Ramos (cell line): ENCODE measurements around the gene CADPS.

Experiments
- in situ Hi-C: fragments of 300-500 bp; cut with MboI; formaldehyde crosslinking; loops from one replicate; pipeline ENCODE4 v1.14.3; 2022; ENCODE audit warnings: low sequenced_read_pairs; ENCODE audit not compliant: unreplicated experiment

The CADPS gene

DNA sequence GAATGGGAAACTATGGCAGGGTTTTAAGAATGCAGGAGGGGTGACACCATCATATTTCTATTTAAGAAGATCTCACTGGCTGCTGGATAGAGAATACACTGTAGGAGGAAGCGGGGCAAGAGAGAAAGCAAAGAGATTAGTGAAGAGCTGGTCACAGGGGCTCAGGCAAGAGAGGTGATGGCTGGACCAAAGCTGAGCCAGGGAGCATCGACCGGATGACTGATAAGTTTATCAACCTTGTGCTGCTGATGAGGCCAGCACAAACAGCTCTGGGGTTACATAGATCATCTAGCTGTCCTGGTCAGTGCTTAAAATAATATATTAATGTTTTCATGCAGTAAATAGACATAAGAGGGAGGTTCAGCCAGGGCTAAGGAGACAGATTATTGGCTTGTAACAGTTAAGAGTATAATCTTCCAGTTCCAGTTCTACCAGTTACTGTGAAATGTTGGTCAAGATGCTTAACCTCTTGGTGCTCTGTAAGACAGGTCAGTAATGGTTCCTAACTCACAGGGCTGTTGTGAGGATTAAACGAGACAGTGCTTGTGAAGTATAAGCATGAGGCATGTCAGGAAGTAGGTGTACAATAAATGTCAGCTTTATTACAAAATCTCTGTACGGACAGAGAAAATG lies 300.8 kb downstream of the CADPS start:
- in situ Hi-C loops: no loop called here

DNA sequence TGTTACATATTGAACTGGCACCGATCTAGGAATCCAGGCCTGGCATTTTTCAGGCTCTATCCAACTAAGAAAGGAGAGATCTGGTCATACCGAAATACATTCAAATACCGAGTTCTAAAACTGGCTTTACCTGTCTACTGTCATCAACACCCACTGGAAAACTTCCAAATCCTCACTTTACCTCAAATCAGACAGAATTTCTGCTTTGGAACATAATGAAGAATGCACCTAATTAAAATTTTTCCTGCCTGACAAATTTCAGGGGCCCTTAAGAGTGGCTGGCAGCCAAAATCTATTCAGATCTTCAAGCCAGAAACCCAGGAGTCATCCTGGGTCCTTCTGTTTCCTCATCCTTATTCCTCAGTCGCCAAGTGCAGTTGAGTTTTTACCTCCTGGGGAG lies 303.3 kb downstream of the CADPS start:
- in situ Hi-C loops: no loop called here

DNA sequence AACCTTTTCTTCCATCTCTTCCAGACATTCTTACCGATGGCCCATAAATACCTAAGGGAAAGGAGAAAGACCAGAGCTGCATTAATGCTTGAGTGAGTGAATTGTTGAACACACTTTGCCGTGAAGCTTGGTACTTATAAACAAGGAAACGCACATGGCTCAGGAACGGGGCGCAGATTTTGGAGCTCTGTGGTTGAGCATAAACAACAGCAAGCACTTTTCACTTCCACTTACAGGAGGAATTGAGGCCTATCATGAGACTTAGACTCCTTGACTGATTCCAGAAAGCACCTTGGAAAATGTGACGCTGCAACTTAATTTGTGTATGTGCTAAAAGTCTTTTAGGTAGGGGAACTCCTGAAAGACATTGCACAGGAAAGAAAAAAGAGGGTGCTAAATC lies 304.3 kb downstream of the CADPS start:
- in situ Hi-C loops: no loop called here

DNA sequence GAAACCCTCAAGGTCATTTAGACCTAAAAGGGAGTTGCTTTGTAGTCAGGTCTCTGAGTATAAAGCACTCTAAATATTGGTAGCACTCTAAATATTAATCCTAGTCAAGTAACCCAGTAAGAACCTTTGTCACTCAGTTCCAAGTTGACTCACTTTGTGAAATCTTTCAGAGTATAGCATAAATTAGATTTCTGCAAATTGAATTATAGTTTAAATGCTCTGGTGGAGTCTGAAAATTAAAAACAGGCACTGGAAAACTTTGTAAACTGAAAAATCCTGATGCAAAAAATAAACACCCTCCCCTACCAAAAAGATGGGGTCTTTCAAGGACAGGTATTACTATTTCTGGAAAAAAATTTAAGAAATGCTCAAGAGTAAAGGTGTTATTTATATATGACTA lies 305.6 kb downstream of the CADPS start:
- in situ Hi-C loops: no loop called here

DNA sequence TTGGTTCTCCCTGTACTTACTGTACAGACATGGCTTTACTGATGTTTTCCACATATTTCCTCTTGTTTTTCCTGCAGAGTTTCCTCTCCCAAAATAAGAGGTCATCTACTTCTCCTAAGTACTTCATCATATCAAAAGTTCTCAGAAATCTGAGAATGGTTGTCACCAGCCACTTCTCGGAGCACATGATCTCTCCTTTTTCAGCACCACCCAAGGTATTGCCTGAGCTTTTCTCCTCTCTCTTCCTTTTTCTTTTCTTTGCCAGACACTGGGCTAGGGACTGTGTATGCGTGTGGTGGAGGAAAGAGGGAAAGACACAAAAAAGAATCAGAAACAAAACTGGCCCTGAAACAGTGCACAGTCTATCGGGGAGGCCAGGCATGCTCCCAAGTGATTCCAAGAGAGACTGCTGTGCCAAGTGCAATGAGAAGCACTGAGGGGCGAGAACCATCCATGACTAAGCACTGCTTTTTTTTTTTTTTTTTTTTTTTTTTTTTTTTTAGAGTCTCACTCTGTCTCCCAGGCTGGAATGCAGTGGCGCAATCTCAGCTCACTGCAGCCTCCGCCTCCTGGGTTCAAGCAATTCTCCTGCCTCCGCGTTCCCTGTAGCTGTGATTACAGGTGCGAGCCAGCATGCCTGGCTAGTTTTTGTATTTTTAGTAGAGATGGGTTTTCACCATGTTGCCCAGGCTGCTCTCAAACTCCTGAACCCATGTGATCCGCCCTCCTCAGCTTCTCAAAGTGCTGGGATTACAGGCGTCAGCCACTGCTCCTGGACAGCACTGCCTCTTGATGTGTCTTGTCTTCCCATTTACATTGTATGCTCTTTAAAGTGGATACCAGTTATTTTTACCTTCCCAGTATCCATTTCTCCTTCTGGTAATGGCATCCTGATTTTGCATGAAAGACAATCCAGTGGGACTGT lies 307.9 kb downstream of the CADPS start:
- in situ Hi-C loops: no loop called here

DNA sequence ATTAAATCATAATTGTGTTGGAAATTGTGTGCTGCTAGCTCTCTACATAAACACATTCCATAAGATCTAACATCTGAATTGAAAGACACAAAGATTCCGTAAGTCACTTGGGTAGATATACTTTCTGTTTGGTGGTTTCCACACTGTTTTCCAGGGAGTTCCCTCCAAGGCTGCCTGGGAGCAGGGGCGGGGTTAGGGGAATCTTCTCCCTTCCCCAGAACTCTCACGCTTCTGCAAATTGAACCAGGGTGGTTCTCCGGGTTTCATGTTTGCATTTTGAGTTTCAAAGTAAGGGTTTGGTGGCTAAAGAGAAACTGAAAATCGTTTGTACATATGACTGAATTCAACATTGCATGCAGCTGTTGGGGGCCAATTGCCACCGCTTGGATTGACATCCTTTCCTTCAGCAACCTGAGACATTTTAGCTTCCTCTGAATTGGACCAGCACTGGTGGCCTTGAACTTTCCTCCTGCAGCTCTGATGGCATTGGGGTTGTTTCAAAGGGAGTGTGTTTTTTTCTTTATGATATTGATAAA lies 309.1 kb downstream of the CADPS start:
- in situ Hi-C loops: no loop called here

DNA sequence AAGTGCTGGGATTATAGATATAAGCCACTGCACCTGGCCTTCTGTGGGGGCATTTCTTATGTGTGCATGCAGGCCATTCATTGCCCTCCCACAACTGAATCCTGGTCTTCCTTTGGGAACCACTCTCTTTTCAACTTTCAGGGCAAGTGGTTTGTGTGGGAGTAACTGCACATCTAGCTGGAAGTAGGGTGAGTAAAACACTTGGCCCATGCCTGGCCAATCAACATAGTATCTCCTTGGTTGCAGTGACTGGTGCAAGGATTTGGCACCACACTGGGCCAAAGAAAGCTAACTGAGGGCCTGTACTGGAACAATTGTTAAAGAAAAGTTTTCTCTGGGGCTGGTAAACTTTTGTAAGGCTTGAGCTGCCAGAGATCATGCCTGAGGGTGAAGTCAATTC lies 312.6 kb downstream of the CADPS start:
- in situ Hi-C loops: loop anchor here (5.0 kb wide), 1 partner anchor 230 kb away; no protein-coding TSS in a partner anchor

DNA sequence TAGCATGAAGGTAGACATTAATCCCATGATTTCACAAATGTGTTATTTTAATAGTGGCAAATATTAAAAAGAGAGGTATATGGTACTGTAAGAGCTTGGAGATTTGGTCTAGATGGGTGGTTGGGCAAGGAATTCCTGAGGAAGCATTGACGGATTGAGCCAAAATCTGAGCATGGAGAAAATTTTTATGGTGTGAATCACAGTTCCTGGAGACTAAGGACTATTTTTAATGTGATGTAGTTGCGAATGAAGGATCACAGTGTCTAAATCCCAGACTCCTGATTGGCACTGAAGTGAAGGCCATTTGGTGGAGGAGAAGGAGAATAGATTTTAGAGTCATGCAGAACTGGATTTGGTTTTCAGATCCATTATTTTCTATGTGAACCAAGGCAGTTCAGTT lies 313.2 kb downstream of the CADPS start:
- in situ Hi-C loops: loop anchor here (5.0 kb wide), 1 partner anchor 230 kb away; no protein-coding TSS in a partner anchor

DNA sequence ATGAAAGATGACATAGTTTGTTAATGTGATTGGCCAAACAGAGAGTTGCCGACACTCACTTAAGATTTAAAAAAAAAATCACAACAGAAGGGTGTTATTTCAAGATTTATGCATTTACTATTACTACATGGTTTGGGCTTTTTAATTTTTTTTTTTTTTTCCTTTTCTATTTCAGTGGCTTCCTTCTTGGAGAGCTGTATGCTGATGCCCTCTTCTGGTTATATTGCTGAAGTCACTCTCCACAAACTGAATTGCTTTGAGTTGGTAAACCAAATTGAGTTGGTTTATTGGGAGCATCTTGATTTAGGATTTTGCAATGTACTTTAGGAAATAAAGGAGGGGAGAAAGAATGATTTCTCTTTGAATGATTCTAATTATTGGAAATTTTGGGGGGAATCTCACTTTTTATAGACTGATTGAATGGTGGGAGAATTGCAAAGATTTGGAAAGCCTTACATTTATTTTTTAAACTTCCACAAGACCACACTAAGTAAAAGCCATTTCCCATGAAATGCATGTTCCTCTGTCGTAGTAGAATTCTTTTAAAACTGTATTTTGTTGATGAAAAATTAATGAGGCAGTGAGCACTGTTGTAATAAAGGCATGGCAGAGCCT lies 315.3 kb downstream of the CADPS start:
- in situ Hi-C loops: loop anchor here (5.0 kb wide), 1 partner anchor 228 kb away; no protein-coding TSS in a partner anchor

DNA sequence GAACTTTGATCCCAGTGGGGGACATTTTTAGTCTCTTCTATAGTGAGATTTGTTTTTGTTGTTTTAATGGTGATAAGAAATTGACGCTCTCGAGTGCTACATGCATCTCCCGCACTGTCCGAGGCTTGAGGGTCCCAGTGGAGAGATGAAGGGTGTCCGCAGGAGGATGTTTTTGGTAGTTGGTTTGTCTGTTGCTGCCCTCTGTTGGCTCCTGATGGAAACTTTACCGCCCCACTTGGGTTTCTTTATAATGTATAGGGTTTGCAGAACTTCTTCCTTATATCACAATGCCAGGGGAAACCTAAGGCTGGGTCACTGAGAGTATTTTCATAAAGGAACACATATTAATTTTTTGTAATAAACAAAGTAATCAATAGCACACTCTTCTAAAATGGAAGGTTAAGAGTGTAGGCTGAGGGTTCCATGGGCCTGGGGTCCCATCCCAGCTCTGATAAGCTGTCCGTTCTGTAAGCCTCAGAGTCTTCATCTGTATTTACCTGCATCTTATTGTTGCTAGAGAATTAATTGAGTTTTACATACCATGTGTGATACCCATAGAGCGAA lies 316.6 kb downstream of the CADPS start:
- in situ Hi-C loops: no loop called here

DNA sequence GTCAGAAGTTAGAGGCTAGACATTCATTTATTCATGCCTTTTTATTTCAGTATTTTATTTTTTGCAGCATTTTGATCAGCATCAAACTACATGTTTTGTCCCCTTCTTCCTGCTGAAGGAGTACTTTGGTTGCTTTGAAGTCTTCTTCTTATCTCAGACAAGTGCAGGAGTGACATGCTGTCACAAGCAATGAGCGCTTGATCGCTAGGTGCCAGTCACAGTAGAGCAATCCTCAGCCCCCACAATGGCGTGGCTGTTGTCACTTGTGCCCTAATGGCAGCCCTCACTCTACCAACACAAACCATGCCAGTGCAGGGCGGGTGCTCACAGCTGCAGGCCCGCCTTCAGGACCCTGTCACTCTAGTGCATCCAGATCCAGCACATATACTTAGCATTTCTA lies 317.2 kb downstream of the CADPS start:
- in situ Hi-C loops: no loop called here

DNA sequence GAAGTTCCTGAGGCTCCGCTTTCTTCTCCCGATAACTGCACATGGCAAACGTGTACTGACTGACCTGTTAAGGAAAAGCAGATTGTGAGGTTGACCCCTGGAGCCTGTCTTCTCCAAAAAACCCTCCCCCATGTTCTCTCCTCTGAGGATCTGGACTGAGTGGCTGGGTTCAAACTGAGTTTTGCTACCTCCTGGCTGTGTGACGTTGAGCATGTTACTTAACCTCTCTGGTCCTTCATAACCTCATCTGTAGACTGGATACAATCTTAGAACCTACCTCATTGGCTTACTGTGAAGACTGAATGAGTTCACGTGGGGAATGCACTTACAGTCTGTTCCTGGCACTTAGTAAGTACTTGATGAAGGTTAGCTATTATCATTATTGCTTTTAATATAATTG lies 317.8 kb downstream of the CADPS start:
- in situ Hi-C loops: no loop called here

DNA sequence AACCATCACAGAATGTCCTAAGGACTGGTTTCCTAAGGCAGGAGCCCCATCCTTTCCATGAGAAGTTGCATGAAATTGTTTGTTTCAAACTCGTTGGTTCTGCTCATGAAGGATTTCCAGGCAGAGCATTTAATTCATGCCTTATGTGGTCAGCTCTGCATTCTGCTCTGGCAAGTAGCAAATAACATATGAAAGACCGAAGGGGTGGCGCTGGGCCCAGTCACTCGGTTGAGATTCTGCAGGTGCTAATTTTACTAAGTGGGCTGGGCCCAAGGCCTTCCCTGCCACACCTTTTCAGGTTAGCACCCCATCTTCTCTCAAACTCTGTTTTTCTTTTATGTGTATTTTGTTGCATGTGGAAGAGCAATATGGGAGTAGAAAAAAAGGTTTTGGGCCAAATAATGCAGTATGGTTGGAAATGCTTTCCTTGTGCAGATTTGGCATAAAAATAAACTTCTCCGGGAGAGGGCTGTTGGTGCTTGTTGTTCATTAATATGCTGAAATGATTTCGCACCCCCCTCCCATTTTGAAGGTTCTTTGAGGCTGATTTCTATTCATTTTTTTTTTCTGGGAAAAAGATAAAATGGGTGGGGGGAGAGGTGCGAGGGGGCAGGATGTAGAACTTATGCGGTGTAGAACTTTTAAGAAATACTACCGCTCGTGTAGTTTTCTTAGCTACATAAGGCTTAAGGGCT lies 318.9 kb downstream of the CADPS start:
- in situ Hi-C loops: no loop called here

DNA sequence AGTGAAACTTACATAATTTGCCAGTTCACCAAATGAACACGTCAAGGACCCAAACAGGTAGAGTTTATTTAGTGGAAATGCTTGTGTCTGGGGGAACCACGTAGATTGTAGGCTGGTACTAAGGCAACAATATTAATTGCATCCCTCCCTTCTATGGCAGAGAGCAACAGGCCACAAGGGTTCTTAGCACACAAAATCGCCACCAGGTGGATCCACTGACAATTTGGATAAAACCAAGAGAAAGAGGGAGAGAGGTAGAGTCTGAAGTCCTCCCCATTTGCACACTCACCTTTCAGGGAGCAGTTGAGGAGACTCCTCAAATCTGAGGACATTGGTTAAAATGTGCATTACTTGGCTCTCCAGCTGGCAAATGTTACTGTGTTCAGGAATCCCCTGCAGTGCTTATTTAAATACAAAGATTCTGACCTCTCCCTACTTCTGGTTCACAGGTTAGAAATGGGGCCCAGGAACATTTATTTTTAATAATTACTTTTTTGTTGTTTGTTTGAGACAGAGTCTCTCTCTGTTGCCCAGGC lies 320.9 kb downstream of the CADPS start:
- in situ Hi-C loops: no loop called here

DNA sequence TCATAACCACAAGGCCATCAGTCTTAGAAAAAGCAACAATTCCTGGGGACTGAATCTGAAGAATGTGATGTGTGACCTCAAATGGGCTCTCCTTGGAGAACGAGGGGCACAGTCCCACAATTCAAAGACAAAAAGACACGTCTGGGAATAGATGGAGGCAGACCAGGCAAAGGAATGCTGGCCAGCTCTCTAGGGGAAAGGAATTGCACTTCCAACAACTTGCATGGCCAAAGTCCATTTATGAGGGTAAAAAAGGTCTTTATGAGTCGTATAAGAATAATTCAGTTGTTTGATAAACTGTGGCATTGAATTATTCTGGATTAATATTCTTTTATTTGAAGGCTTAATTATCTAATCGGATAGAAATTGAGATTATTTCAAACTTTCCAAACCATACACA lies 321.4 kb downstream of the CADPS start:
- in situ Hi-C loops: no loop called here

DNA sequence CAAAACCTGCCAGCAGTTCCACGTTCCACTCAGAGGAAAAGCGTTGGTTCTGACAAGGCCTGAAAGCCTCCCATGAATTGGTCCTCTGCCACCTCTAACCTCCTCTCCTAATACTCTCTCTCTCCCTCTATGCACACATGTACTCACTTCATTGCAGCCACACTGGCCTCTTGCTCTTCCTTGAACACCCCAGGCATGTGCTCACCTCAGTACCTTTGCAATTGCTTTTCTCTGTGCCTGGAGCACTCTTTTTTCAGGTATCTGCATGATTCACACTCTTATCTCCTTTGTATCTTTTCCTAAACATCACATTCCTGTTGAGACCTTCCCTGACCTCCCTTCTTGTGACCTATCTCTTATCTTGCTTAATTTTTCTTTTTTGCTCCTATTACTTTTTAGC lies 323.7 kb downstream of the CADPS start:
- in situ Hi-C loops: no loop called here

DNA sequence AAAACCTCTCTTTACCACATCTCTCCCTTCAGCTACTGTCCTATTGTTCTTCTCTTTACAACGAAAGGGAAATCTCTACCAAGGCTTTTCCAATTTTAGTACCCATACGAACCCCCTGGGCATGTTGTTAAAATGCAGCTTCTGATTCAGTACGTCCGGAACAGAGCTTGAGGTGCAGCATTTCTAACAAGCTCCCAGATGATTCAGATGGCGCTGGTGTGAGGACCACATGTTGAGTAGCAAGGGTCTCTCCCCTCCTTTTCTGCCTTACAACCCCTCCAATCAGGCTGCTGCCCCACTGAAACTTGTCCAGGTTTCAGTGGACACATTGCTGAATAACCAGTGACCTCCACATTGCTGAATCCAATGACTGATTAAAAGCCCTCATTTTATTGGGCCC lies 324.8 kb downstream of the CADPS start:
- in situ Hi-C loops: no loop called here

DNA sequence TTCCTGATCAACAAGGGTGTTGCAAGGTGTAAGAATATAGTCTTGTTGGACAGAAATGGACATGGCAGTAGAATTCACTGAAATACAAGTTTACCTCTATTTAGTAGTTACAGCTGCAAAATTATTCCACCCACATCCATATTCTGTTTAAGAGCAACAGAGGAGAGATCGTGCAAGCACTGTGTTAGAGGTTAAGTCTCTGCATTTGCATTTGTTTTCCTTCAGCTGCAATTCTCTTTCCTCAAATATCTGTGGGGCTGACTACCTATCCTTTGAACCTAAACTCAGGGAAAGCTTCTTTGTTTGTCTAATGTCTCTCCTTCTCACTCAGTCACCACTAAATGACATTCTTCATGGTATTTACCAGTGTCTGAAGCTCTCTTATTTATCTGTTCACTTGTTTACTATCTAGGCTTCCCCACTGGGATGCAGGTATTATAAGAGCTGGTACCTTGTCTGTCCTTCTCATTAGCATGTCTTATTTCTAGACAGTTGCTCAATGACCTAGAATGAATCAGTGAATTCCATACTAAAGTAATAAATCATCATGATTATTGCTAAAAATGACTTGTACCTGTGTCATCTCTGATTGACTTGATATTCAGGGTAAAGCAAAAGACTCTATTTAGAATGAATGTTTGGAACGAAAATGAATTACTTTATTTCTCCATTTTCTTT lies 326.5 kb downstream of the CADPS start:
- in situ Hi-C loops: no loop called here

DNA sequence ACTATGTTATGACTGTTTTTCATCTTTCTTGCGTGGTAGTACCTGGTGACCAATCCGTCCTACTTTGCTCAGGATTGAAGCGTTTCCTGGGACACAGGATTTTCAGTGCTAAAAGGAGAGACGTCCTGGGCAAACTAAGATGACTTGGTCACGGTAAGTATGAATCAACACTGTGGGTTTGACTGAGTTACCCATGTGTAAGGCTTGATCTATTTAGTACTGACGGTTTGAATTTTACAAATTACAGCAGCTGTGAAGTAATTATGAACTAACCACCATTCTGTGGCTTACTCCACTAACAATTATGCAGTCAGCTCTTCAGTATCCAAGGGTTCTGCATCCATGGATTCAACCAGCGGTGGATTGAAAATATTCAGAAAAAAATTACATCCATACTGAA lies 328.9 kb downstream of the CADPS start:
- in situ Hi-C loops: no loop called here
